Measurements from ENCODE around the gene ZNF740. TPM values are rescaled to one million over a fixed set of nuclear protein-coding genes. Genes with fewer than 3 reads are reported as not detected.
"Not testable (repeated sequence)": the region's sequence is repeated elsewhere in the genome, so short reads cannot be mapped to it uniquely, and the experiment has no call there.

The ZNF740 gene
- total RNA-seq, 1 donor from 2014 or later = 59.6 TPM

DNA sequence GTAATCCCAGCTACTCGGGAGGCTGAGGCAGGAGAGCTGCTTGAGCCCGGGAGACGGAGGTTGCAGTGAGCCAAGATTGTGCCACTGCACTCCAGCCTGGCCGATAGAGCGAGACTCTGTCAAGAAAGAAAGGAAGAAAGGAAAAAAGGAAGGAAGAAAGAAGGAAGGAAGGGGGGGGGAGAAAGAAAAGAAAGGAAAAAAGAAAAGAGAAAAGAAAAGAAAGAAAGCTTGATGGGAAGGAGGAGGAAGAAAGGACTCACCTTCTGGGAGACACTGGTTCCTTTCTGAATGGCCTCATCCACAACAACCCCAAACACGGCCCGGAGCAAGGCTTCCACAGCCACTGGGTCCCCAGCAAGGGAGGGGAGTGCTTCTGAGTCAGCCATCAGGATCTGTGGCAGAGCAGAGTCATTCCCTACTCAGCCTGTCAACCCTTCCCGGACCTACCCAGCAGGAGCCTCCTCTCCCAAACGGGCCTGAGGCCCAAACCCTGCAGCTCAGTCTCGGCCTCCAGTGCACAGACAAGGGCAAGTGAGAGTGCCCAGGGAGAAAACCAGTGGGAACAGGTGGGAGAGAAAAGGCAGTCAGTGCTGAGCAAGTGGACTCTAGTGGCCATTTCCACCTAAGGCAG, 7.3 kb upstream of the ZNF740 start:
- no peak for TF ChIP-seq CTCF (conservative IDR thresholded peaks at IDR 0.05)
- Mint-ChIP-seq H3K27me3 (ENCODE audit: low read depth) (no peaks in the 10 kb centered on the region), H3K9me3 (no peaks in the 10 kb centered on the region), H3K4me1 (peaks cover 12% of the 10 kb centered on the region), H3K36me3 (ENCODE audit: low read depth) (no peaks in the 10 kb centered on the region), H3K27ac (ENCODE audit: unreplicated experiment) (no peak overlapping the region), H3K4me3 (no peak overlapping the region)
- DNase-seq (ENCODE audit: low read depth, low spot score) = no peak

DNA sequence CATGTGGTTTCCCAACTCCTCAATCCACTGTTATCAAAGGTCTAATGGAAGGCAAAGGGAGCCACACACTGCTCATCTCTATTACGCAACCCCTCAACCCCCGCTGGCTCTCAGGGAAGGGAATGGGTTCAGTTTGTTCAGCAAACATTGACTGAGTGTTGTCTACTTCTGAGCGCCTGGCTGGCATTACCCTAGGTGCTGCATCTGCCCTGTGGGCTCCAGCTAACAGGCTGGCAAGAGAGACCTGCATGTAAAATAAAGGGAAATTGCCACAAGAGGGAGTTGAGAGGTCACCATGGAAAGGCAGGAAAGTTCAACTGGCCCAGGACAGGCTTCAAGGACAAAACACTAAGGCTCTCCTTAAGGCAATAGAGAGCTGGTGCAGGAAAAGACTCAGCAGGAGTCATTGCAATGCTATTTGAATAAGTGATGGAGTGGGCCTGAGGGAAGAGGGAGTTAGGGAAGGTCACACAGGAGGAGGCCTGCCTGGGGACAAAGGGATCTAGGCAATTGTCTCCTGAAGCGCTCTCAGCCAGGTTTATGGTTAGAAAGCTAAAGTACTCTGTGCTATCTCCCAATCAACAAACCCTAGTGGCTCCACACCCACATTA, 5.5 kb upstream of the ZNF740 start:
- H3K9me3 Mint-ChIP-seq = no peaks in the 10 kb centered on the region
- peak; percentile 36 for TF ChIP-seq CTCF (conservative IDR thresholded peaks at IDR 0.05)
- DNase-seq (ENCODE audit: low read depth, low spot score) = no peak
- no peaks in the 10 kb centered on the region for H3K27me3 Mint-ChIP-seq (ENCODE audit: low read depth)
- H3K36me3 Mint-ChIP-seq (ENCODE audit: low read depth) = no peaks in the 10 kb centered on the region
- peak overlapping the region; percentile 32 for H3K27ac Mint-ChIP-seq (ENCODE audit: unreplicated experiment)
- peak overlapping the region; percentile 8 for H3K4me3 Mint-ChIP-seq
- peaks cover 23% of the 10 kb centered on the region for H3K4me1 Mint-ChIP-seq

GRCh38 chr12:53176750-53177149, 3.8 kb upstream of the ZNF740 start:
- Mint-ChIP-seq H3K9me3 (no peaks in the 10 kb centered on the region), H3K27me3 (ENCODE audit: low read depth) (no peaks in the 10 kb centered on the region), H3K4me3 (no peak overlapping the region), H3K27ac (ENCODE audit: unreplicated experiment) (no peak overlapping the region), H3K36me3 (ENCODE audit: low read depth) (no peaks in the 10 kb centered on the region), H3K4me1 (peaks cover 32% of the 10 kb centered on the region)
- TF ChIP-seq CTCF (conservative IDR thresholded peaks at IDR 0.05) = no peak
- DNase-seq (ENCODE audit: low read depth, low spot score) = no peak

- not testable (repeated sequence) for DNase-seq (ENCODE audit: low read depth, low spot score); H3K27ac Mint-ChIP-seq (ENCODE audit: unreplicated experiment); H3K9me3 Mint-ChIP-seq; H3K36me3 Mint-ChIP-seq (ENCODE audit: low read depth); H3K27me3 Mint-ChIP-seq (ENCODE audit: low read depth)
- Mint-ChIP-seq H3K4me3 (peak overlapping the region; percentile 17), H3K4me1 (peaks cover 39% of the 10 kb centered on the region)
These were observed 3.1 kb upstream of the ZNF740 start for GRCh38 chr12:53177447-53177846.

DNA sequence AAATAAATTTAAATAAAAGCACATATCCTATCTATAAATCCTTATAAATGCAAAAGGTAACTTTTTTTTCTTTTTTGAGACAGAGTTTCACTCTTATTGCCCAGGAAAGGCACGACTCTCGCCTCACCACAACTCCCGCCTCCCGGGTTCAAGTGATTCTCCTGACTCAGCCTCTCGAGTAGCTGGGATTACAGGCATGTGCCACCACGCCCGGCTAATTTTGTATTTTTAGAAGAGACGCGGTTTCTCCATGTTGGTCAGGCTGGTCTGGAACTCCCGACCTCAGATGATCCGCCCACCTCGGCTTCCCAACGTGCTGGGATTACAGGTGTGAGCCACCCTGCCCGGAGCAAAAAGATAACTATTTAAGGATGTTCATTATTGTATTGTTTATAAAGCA, 1.7 kb upstream of the ZNF740 start:
- H3K9me3 Mint-ChIP-seq; H3K36me3 Mint-ChIP-seq (ENCODE audit: low read depth); H3K27me3 Mint-ChIP-seq (ENCODE audit: low read depth); DNase-seq (ENCODE audit: low read depth, low spot score); H3K27ac Mint-ChIP-seq (ENCODE audit: unreplicated experiment): not testable (repeated sequence)
- Mint-ChIP-seq H3K4me1 (peaks cover 53% of the 10 kb centered on the region), H3K4me3 (peak overlapping the region; percentile 89)

- peak overlapping the region; percentile 89 for H3K4me3 Mint-ChIP-seq
These were observed 769 bp upstream of the ZNF740 start for GRCh38 chr12:53179687-53180219.

More at GRCh38 chr12:53179687-53180219, 769 bp upstream of the ZNF740 start:
- TF ChIP-seq CTCF (conservative IDR thresholded peaks at IDR 0.05) = no peak
- H3K36me3 Mint-ChIP-seq (ENCODE audit: low read depth) = peaks cover 11% of the 10 kb centered on the region
- H3K4me1 Mint-ChIP-seq = peaks cover 53% of the 10 kb centered on the region
- peak; percentile 18 for DNase-seq (ENCODE audit: low read depth, low spot score)
- peak overlapping the region; percentile 98 for H3K27ac Mint-ChIP-seq (ENCODE audit: unreplicated experiment)
- H3K9me3 Mint-ChIP-seq = no peaks in the 10 kb centered on the region
- no peaks in the 10 kb centered on the region for H3K27me3 Mint-ChIP-seq (ENCODE audit: low read depth)

Measured in neural crest cell (in vitro differentiated cells).